HTR-8/SVneo (cell line): ENCODE data around the gene SORCS1.

Experiments used
- DNase-seq: peaks from one replicate; pipeline ENCODE4 v3.0.0; 2011; ENCODE audit warnings: low spot score, mixed read lengths; ENCODE audit not compliant: insufficient read length
- FAIRE-seq: peaks from 2 replicates; lab custom pipeline; 2011; peaks lifted over from hg19 to GRCh38; lab: Jason Lieb, UNC

The SORCS1 gene

GRCh38 chr10:106775127-106775526, 389.4 kb downstream of the SORCS1 start:
- no peak for FAIRE-seq
- no peak for DNase-seq

GRCh38 chr10:106772957-106773356, 391.5 kb downstream of the SORCS1 start:
- FAIRE-seq = no peak
- DNase-seq = no peak

DNA sequence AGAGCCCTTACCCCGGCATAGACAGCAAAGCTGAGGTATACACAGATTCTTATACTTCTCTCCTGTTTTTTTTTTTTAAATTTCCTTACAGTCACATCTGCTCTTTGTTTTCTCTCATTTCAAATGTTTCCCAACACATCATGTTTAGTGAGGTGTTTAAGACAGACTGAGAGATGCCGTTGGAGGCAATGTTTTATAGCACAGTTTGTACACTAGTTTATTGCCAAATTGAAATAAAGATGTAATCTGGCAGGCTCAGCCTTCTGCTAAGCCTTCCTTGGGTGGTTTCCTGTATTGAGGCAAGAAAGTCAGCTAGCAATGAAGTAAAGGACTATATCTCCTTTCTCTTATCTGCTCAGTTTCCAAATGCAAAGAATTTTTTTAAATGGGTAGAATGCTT, 393.4 kb downstream of the SORCS1 start:
- no peak for FAIRE-seq
- DNase-seq = no peak

DNA sequence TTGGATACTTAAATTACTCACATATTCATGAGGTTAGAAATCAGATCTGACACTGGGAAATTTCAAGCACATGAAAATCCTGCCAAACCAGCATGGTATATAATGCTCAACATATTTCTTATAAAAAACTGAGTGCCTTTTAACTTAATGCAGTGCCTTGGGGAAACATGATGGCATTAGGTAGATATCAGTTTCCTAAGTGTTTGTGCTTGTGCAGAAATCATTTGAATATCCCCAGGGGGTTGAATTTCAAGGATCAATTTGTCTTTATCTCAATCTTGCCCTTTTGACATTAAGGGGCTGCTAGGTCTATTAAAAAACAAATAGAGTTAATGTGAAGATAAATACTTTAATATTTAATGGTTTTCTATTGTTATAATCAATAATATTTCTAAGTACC, 396.3 kb downstream of the SORCS1 start:
- DNase-seq (no peak), FAIRE-seq (no peak)

DNA sequence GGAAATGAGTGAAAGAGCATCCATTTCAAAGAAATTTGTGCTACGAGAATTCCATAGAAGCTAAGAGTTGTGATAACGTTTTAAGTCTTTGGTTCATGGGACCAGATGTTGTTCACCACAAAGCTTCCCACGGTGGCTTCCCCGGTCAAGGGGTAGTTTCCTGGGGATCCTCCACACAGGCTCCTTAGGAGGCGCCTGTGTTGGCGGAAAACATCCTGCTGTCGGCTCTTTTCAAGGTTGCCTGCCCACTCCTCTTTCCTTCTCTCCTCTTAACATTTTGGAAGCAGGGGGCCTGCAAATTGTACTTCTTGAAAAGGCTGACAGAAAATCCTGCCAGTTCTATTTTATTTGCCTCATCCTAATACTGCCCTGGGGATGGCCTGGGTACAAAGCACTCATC, 398.6 kb downstream of the SORCS1 start:
- DNase-seq (no peak), FAIRE-seq (no peak)

- FAIRE-seq = no peak
Observed at GRCh38 chr10:106765241-106765754, 399.2 kb downstream of the SORCS1 start.

GRCh38 chr10:106764360-106764759, 400.1 kb downstream of the SORCS1 start:
- DNase-seq (no peak), FAIRE-seq (no peak)

More at GRCh38 chr10:106765241-106765754, 399.2 kb downstream of the SORCS1 start:
- no peak for DNase-seq

DNA sequence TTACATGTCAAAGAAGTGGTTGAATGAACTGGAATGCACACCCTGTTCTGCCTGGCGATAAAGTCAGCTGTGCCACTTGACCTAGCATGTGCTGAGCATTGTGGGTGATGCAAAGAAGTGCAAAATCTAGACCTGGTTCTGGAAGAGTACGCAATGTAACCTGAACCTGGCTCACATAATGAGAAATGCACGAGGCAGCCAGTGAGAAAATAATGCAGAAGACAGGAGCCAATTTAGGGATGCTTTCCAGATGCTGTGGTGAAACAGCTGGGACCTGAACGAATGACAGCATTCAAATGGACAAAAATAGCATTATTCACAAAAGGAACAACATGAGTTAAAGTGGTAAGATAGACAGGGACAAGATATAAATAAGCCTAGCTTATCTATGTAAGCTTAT, 402.6 kb downstream of the SORCS1 start:
- FAIRE-seq = no peak
- DNase-seq = no peak

DNA sequence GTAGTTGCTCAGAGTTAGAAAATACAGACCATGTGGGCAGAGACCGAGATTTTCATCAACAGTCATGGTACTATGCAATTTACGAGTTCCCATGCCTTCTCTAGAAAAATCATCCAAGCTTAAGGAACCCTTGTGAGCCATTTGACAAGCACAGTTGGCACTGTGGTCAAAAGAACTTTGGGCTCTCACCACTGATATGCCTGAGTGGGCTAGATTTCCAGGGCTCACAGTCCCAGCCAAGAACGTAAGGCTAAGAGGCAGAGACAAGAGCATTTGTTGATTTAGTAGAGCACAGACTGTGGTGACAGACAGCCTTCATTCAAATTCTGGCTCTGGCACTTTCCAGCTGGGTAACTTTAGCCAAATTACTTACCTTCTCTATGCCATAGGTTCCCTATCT, 407.0 kb downstream of the SORCS1 start:
- no peak for FAIRE-seq

DNA sequence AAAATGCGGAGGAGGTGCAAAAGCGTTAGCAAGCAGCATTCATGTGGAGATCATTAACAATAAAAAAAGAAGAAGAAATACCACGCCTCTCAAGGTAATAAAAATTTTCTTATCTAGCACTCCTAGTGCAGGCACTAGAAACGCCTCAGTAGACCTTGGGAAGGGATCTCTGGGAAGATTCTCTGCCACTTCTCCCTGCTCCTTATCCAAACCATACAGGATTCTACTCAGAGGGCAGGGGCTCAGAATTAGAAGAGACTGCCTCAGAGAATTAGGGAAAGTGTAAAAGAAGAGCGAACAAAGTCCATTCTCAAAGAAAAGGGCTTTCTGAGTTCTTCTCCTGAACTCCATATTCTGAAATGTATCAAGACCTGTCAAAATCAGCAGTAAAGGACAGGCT, 413.4 kb downstream of the SORCS1 start:
- FAIRE-seq = no peak

More for the DNA sequence above, 407.0 kb downstream of the SORCS1 start:
- DNase-seq = no peak

GRCh38 chr10:106746868-106747267, 417.6 kb downstream of the SORCS1 start:
- no peak for DNase-seq
- no peak for FAIRE-seq

More for the DNA sequence above, 413.4 kb downstream of the SORCS1 start:
- no peak for DNase-seq

DNA sequence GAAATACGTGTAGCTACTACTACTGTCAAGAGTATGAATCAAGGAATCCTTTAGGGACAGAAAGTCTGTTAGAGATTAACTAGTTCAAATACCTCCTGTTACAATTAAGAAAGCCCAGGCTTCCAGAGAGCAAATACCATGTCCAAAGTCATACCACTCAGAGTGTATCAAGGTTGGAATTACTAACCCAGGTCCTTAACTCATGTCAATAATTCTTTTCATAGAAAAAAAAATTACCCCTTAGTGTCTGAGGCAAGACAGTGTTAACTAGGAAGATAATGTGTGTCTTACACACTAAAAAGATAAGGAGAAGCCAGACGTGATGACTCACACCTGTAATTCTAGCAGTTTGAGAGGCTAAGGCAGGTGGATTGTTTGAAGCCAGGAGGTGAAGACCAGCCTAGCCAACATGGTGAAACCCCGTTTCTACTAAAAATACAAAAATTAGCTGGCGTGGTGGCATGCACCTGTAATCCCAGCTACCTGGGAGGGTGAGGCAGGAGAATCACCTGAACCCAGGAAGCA, 423.4 kb downstream of the SORCS1 start:
- FAIRE-seq (no peak), DNase-seq (no peak)

DNA sequence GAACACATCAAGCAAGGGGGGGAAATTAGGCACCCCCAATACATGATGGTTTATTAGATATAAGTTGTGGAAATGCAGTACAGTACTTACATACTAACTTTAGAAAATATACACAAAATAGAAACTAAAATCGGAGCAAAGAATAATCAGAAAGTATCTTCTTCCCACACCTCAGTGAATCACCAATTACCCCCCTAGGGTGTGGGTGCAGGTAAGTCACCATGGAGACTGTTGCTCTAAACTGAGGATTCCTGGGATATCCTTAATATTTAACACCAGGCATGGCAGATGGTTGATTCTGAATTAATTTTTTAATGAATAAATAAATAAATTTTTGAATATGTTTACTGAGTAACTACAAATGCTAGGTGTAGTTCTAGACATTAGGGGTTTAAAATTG, 424.4 kb downstream of the SORCS1 start:
- FAIRE-seq (no peak), DNase-seq (no peak)

DNA sequence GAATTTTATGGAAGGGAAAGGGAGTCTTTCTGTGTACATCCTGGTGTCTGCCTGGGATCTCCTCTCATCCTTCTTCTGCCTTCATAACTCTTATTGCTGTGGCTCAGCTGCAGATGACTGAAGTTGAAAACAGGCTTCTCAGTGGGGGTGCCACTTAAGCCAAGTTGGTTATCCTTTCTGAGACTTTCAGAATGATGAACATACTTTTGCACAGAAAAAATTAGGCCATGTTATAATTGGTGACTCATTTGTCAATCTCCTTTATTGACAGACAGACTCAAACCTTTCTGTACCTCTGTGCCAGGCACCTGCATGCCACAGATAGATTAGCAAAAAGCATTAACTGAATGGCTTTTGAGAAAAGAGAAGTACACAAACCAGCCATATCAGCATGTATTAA, 430.3 kb downstream of the SORCS1 start:
- FAIRE-seq (no peak), DNase-seq (no peak)

DNA sequence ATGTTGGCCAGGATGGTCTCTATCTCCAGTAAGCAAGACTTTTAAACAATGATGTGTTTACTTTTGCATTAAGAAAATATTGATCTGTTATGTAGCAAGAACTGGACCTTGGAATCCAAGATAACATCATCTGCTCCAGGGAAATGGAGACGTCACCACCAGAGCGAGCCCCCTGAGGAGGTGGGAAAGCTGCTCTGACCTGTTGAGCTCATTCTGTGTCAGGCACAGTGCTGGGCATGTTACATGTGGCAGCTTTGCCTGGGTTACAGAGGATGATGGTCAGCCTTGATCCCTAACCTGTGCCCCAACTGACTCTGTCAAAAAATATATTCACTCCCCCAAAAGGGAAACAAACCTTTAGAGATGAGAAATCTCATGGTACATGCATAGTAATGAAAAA, 436.3 kb downstream of the SORCS1 start:
- DNase-seq (no peak), FAIRE-seq (no peak)

- no peak for DNase-seq
- no peak for FAIRE-seq
Observed at GRCh38 chr10:106727170-106727569, 437.3 kb downstream of the SORCS1 start.

- DNase-seq = no peak
Observed at GRCh38 chr10:106722524-106722923, 442.0 kb downstream of the SORCS1 start.

DNA sequence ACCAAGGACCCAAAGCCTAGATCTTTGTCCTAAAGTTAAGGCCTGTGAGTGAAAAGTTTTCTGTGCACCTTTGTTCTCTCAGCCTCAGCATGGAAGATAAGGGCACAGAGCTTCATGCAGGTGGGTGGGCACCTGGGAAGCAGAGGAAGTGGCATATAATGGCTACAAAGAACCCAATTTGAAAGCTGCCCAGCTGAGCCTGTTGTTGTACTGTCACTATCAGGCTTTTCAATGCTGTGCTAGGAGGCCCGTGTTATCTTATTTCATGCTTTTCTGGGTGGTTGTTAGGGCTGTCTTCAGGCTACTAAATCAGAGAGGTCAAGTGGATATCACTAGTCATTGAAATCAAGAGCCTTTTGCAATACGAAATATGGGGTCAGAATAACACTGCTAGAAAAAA, 443.8 kb downstream of the SORCS1 start:
- no peak for DNase-seq
- no peak for FAIRE-seq

More at GRCh38 chr10:106722524-106722923, 442.0 kb downstream of the SORCS1 start:
- FAIRE-seq = no peak

GRCh38 chr10:106716381-106716780, 448.1 kb downstream of the SORCS1 start:
- no peak for FAIRE-seq

GRCh38 chr10:106714734-106715555, 449.6 kb downstream of the SORCS1 start:
- FAIRE-seq = no peak
- DNase-seq = no peak

More at GRCh38 chr10:106716381-106716780, 448.1 kb downstream of the SORCS1 start:
- no peak for DNase-seq

GRCh38 chr10:106713846-106714245, 450.7 kb downstream of the SORCS1 start:
- no peak for FAIRE-seq

DNA sequence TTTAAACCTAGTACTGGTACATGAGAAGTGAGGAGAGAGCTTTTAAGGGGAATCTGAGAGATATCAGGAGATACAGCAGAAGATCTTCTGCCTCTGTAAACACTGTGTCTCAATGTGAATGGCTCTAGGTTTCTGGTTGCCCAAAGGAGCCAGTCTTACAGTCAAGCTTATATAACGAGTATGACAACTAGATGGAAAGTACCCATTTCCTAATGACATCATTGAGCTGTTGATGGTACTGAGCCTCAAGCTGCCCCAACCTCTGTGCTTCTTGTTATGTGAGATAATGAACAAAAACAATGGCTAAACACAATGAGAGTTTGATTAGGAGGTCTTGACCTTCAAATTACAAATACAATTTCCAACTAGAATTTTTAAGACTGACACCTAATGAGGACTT, 451.5 kb downstream of the SORCS1 start:
- no peak for DNase-seq
- FAIRE-seq = no peak

More at GRCh38 chr10:106713846-106714245, 450.7 kb downstream of the SORCS1 start:
- no peak for DNase-seq
